Small intestine (tissue), 7 donors: ENCODE measurements around the gene CLIC4. TPM values are rescaled to one million over a fixed set of nuclear protein-coding genes. Genes with fewer than 3 reads are reported as not detected.

Experiments
- DNase-seq, 2 donors: peaks; one replicate each; pipeline versions ENCODE4 v3.0.0 to v3.0.0-alpha.2; 2013
- FAIRE-seq: peaks from 2 replicates; lab custom pipeline; 2012; peaks lifted over from hg19 to GRCh38; lab: Jason Lieb, UNC
- H3K27ac ChIP-seq, 3 donors: one replicate each; pipeline ENCODE4 v1.5.1; 2013; ENCODE audit warnings: low read length in 2 of 3, mild to moderate bottlenecking in 2 of 3, control low read depth in 1 of 3, inconsistent platforms in 1 of 3, low read depth in 1 of 3, moderate library complexity in 1 of 3
- H3K27me3 ChIP-seq, 3 donors: one replicate each; pipeline ENCODE4 v1.6.1; 2013; ENCODE audit warnings: low read length in 3 of 3, inconsistent platforms in 1 of 3; ENCODE audit not compliant: control insufficient read depth in 3 of 3, insufficient read depth in 3 of 3
- H3K36me3 ChIP-seq, 3 donors: one replicate each; pipeline ENCODE4 v1.6.1; 2013; ENCODE audit warnings: low read length in 3 of 3, inconsistent platforms in 1 of 3, low read depth in 1 of 3, mild to moderate bottlenecking in 1 of 3, moderate library complexity in 1 of 3; ENCODE audit not compliant: control insufficient read depth in 3 of 3, insufficient read depth in 2 of 3
- H3K4me1 ChIP-seq, 3 donors: one replicate each; pipeline ENCODE4 v1.6.1; 2013; ENCODE audit warnings: low read length in 2 of 3, inconsistent platforms in 1 of 3, low read depth in 1 of 3, mild to moderate bottlenecking in 1 of 3, moderate library complexity in 1 of 3; ENCODE audit not compliant: control insufficient read depth in 3 of 3, insufficient read depth in 2 of 3
- H3K4me3 ChIP-seq, 3 donors: one replicate each; pipeline ENCODE4 v1.5.1; 2013; ENCODE audit warnings: low read length in 3 of 3, control low read depth in 1 of 3, inconsistent platforms in 1 of 3, low read depth in 1 of 3, mild to moderate bottlenecking in 1 of 3, moderate library complexity in 1 of 3
- H3K9me3 ChIP-seq, 2 donors: one replicate each; pipeline ENCODE4 v1.6.1; 2013; ENCODE audit warnings: low read depth in 1 of 2, low read length in 1 of 2; ENCODE audit not compliant: control insufficient read depth in 2 of 2, insufficient read depth in 1 of 2
- WGBS, 3 donors: extraction: QIAGEN DNeasy Blood & Tissue Kit; methylation state at CpG; one replicate each; pipeline ENCODE4 v1.1.7; 2013; 5-methylcytosine and 5-hydroxymethylcytosine counted together
- polyA plus RNA-seq, 4 donors: library from polyadenylated mRNA; stranded (reverse) in 3 of 4; unstranded in 1 of 4; fragments of 200-250 nt in 3 of 4; fragments of 120-200 nt in 1 of 4; gene quantifications; one replicate each; pipeline versions ENCODE4 v1.2.1 to v1.2.3, GENCODE V29; 2013
- donor health status: healthy with polysubstance abuse.
- donor health status: control.
- donor health status: control.
- donor health status: Bipolar disorder and iron deficiency.
- donor health status: healthy.

Gene CLIC4
- polyA plus RNA-seq, 4 donors: 2.0 to 47.4 (median 25.4) TPM

DNA sequence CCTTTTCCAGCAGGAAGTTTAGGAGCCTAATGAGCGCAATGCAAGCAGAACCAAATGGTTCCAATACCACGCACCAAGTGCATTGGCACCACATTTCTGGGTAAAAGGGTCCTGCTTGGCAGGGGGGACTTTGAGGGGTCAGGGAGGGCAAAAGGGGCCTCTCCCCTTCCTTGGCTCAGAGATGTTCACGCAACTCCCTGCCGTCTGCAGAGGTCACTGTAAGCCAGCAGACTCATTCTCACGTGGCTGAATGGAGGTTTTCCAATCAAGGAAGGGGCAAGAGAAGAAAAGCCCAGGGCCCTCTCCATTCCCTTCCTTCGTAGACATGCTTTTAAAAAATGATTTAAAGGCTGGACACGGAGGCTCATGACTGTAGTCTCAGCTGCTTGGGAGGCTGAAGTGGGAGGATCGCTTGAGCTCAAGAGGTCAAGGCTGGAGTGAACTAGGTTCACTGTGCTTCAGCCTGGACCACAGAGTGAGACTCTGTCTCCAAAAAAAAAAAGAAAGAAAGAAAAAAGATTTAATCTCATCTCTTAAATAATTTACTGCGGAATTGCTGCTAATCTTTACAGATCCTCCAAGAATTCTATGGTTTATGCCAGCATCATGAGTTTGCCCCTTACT, 104.5 kb downstream of the CLIC4 start:
- WGBS, 3 donors: 37 to 47% (median 43%) methylated on average over 9 of the region's 9 CpGs
- H3K4me3 ChIP-seq: no peak overlapping the region
- no peak for FAIRE-seq
- peaks cover 0 to 13% (median 0%) of the 10 kb centered on the region in 3 donors for H3K4me1 ChIP-seq
- peak; percentile 61 to 72 for DNase-seq
- no peaks in the 10 kb centered on the region for H3K36me3 ChIP-seq
- no peaks in the 10 kb centered on the region for H3K9me3 ChIP-seq
- no peak overlapping the region for H3K27ac ChIP-seq
- no peaks in the 10 kb centered on the region for H3K27me3 ChIP-seq

DNA sequence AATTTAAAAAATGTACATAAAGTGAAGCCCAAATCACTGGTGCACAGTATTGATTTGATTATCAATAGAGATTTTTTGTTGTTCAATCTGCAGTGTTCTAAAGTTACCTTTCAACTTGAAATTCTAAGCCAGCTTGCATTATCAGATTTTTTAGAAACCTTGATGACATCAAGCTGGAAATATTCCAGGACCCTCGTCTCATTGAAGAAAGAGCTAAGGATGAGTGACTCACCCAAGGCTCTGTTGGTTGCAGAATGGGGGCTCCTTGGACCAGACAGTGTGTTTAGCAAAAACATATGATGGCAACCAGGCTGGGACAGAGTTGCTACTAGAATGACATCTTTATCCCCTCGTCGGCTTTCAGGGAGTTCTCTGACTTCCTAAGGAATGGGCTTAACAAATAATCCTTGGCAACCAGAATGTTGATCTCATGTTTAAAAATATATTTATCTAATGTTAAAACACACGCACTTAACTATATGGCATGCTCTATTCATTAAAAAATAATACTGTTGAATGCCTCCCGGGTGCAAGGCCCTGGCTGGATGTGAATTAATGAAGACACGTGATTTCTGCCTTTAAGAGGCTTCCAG, 105.2 kb downstream of the CLIC4 start:
- no peak for FAIRE-seq
- WGBS, 3 donors: 67 to 75% (median 74%) methylated on average over 6 of the region's 6 CpGs
- H3K36me3 ChIP-seq: no peaks in the 10 kb centered on the region
- H3K4me1 ChIP-seq: peaks cover 0 to 13% (median 0%) of the 10 kb centered on the region in 3 donors
- H3K4me3 ChIP-seq: no peak overlapping the region
- no peak overlapping the region for H3K27ac ChIP-seq
- H3K27me3 ChIP-seq: no peaks in the 10 kb centered on the region
- DNase-seq: no peak
- H3K9me3 ChIP-seq: no peaks in the 10 kb centered on the region

DNA sequence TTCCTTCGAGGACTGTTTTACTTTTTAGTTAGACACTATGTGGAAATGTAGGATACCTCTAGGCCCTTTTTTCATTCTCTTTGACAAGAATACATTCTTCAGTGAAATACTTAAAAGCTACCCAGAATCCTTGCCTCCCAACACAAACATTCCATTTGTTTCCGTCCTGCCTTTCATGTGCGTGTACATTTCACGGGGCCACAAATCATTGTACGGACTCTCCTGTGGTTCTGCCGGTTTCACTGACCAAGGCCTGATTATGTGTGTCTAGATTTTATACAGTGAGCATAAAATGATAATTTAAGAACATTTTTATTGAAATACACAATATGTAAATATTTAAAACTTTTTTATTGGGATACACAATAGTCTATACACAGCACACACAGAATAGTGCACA, 108.4 kb downstream of the CLIC4 start:
- no peak for FAIRE-seq
- Histone ChIP-seq H3K36me3 (no peaks in the 10 kb centered on the region), H3K4me3 (no peak overlapping the region), H3K27me3 (no peaks in the 10 kb centered on the region), H3K9me3 (peaks cover 0 to 4% of the 10 kb centered on the region in 2 donors), H3K27ac (no peak overlapping the region), H3K4me1 (peaks cover 0 to 17% (median 0%) of the 10 kb centered on the region in 3 donors)
- DNase-seq: no peak
- WGBS, 3 donors: 75 to 84% (median 76%) methylated on average over 6 of the region's 6 CpGs

DNA sequence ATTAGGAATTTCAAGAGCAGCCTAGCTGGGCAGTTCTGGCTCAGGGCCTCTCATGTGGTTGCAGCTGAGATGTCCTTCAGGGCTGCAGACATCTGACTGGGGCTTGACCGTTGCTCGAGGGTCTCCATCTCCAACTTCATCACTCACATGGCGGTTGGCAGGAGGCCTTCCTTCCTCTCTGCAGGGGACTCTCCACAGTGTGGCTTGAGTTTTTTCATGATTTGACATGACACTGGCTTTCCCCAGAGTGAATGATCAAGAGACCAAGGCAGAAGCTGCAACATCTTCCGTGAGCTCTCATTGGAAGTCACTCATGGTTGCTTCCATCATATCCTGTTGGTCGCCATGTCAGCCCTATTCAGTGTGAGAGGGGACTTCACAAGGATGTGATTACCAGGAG, 110.2 kb downstream of the CLIC4 start:
- FAIRE-seq (no peak), DNase-seq (no peak)
- WGBS, 3 donors: 65 to 91% (median 78%) methylated on average over 5 of the region's 5 CpGs
- Histone ChIP-seq H3K9me3 (peaks cover 0 to 4% of the 10 kb centered on the region in 2 donors), H3K27me3 (no peaks in the 10 kb centered on the region), H3K4me3 (no peak overlapping the region), H3K27ac (no peak overlapping the region), H3K36me3 (no peaks in the 10 kb centered on the region), H3K4me1 (peaks cover 0 to 13% (median 0%) of the 10 kb centered on the region in 3 donors)

DNA sequence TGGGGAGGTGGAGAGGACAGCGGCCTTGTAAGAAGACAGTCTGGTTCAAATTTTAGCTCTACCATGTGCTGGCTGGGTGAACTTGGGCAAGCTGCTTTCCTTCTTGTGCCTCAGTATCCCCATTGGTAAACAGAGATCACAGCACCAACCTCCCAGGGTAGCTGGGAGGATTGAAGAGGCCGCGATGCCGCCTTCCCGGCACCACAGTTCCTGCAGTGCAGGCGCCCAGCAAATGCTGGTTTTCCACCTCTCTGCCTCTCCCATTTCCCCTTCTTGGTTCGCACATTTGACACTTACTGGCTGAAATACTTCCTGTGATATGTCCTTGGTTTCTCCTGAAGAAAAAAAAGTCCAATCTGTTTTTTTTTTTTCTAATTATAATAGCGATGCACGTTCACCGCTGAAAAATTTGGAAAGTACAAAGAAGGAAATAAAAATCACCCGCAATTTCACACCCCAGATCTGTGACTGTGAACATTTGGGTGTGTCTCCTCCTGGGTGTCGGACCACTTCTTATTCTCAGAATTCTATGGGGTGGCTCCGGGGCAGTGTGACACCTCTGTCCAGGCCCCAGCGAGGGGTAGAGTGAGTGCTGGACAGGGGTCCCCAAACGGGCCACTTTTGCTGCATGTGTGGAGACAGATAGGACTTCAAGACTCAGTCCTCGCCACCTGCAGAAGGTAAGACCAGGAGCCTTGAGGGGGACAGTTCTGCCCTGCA, 111.7 kb downstream of the CLIC4 start:
- WGBS, 3 donors: 65 to 83% (median 77%) methylated on average over 16 of the region's 16 CpGs
- H3K27ac ChIP-seq: no peak overlapping the region
- H3K4me3 ChIP-seq: no peak overlapping the region
- peaks cover 0 to 28% (median 0%) of the 10 kb centered on the region in 3 donors for H3K4me1 ChIP-seq
- no peaks in the 10 kb centered on the region for H3K36me3 ChIP-seq
- H3K27me3 ChIP-seq: no peaks in the 10 kb centered on the region
- no peak for FAIRE-seq
- peaks cover 0 to 4% of the 10 kb centered on the region in 2 donors for H3K9me3 ChIP-seq
- no peak for DNase-seq

DNA sequence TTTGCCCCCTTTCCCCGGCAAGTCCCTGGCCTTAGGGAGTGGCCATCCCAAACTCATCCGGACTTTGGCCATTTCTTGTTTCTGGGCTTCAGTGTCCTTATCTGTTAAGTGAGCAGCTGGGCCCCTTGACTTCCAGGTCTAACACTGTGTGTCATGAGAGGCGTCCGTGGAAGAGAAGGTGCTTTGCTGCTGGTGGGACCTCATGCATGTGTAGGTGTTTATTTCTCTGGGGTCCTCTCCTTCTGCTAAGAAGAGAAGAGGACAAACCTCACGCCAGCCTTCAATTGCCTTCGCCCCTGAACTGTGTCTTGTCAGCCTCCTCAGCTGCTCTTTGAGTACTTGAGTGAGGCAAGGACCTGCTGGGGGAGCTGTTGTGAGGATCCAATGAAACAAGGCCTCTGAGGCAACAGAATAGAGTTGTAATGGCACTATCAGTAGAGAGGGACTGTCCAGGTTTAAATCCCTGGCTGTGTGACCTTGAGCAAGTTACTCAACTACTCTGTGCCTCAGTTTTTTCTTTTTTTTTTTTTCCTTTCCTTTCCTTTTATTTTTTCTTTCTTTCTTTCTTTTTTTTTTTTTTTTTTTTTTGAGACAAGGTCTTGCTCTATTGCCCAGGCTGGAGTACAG, 112.4 kb downstream of the CLIC4 start:
- Histone ChIP-seq H3K27ac (peak overlapping the region in 1 of 3 donors; percentile 50), H3K27me3 (no peaks in the 10 kb centered on the region), H3K4me1 (peaks cover 0 to 34% (median under 1%) of the 10 kb centered on the region in 3 donors), H3K9me3 (peaks cover 0 to 4% of the 10 kb centered on the region in 2 donors), H3K4me3 (no peak overlapping the region), H3K36me3 (no peaks in the 10 kb centered on the region)
- 28 to 66% (median 50%) methylated on average over 6 of the region's 6 CpGs for WGBS, 3 donors
- DNase-seq: peak; percentile 44 to 67
- FAIRE-seq: no peak

DNA sequence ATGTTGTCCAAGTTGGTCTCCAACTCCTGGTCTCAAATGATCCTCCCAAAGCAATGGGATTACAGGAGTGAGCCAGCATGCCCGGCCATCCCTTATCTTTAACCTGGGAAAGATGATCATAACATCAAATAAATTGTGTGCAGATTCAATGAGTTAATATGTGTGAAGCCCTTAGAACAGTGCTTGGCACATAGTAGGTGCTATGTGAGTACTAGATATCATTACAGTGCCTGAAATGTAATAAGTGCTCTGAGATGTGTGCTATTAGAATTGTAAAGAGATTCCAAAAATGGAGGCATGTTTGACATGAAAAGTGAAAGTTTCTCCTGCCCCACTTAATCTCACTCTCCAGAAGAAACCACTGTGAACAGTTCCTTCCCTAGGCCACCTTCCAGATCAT, 113.0 kb downstream of the CLIC4 start:
- no peak for DNase-seq
- peaks cover 0 to 4% of the 10 kb centered on the region in 2 donors for H3K9me3 ChIP-seq
- H3K36me3 ChIP-seq: no peaks in the 10 kb centered on the region
- FAIRE-seq: no peak
- no peaks in the 10 kb centered on the region for H3K27me3 ChIP-seq
- H3K4me3 ChIP-seq: no peak overlapping the region
- peaks cover 0 to 41% (median 2%) of the 10 kb centered on the region in 3 donors for H3K4me1 ChIP-seq
- H3K27ac ChIP-seq: no peak overlapping the region
- 61 to 85% (median 78%) methylated on average over 1 of the region's 1 CpG for WGBS, 3 donors
